Loucy (cell line): ENCODE data around the gene UPF1.

ENCODE experiments used
- H2AFZ ChIP-seq: fragments of 200-600 bp; sonication (generic); 2 replicates; pipeline ENCODE4 v1.6.0; 2016; ENCODE audit warnings: antibody characterized with exemption, mild to moderate bottlenecking, low read length, moderate library complexity
- H3F3A ChIP-seq: fragments of 200-600 bp; 2 replicates; pipeline ENCODE4 v1.6.0; 2016; ENCODE audit warnings: antibody characterized with exemption, low read depth, mild to moderate bottlenecking
- H3K27me3 ChIP-seq: fragments of 200-600 bp; sonication (generic); 2 replicates; pipeline ENCODE4 v1.6.1; 2014; ENCODE audit warnings: low read length, mild to moderate bottlenecking; ENCODE audit not compliant: insufficient read depth, poor library complexity, severe bottlenecking
- H3K36me3 ChIP-seq: fragments of 200-600 bp; sonication (generic); 2 replicates; pipeline ENCODE4 v1.6.1; 2016; ENCODE audit warnings: low read length; ENCODE audit not compliant: insufficient read depth
- H3K4me1 ChIP-seq: fragments of 200-600 bp; sonication (generic); 2 replicates; pipeline ENCODE4 v1.5.1; 2014; ENCODE audit warnings: low read length, mild to moderate bottlenecking; ENCODE audit not compliant: insufficient read depth, poor library complexity, severe bottlenecking
- H3K4me2 ChIP-seq: fragments of 200-600 bp; sonication (generic); 2 replicates; pipeline ENCODE4 v1.6.0; 2014; ENCODE audit warnings: antibody characterized with exemption, low read length, low read depth, mild to moderate bottlenecking; ENCODE audit not compliant: poor library complexity, severe bottlenecking
- H3K4me3 ChIP-seq: fragments of 200-600 bp; sonication (generic); 2 replicates; pipeline ENCODE4 v1.5.1; 2014; ENCODE audit warnings: low read length, mild to moderate bottlenecking, mixed read lengths; ENCODE audit not compliant: poor library complexity, severe bottlenecking
- H3K79me2 ChIP-seq: fragments of 200-600 bp; sonication (generic); 2 replicates; pipeline ENCODE4 v1.6.1; 2014; ENCODE audit warnings: low read length; ENCODE audit not compliant: insufficient read depth
- H3K9ac ChIP-seq: fragments of 200-600 bp; sonication (generic); 2 replicates; pipeline ENCODE4 v1.6.0; 2014; ENCODE audit warnings: mild to moderate bottlenecking, low read depth, low read length, moderate library complexity; ENCODE audit not compliant: poor library complexity, severe bottlenecking
- H3K9me2 ChIP-seq: fragments of 200-600 bp; sonication (generic); replicated peaks from 2 replicates; pipeline ENCODE4 v1.6.1; 2016; ENCODE audit warnings: low read depth, low read length, mixed read lengths
- H3K9me3 ChIP-seq: fragments of 200-600 bp; sonication (generic); 2 replicates; pipeline ENCODE4 v1.6.1; 2014; ENCODE audit warnings: mild to moderate bottlenecking, antibody characterized with exemption, low read length, low read depth; ENCODE audit not compliant: insufficient read depth
- H4K20me1 ChIP-seq: fragments of 200-600 bp; sonication (generic); 2 replicates; pipeline ENCODE4 v1.6.0; 2014; ENCODE audit warnings: antibody characterized with exemption, low read length, mild to moderate bottlenecking; ENCODE audit not compliant: insufficient read depth, poor library complexity, severe bottlenecking
- EZH2phosphoT487 ChIP-seq: fragments of 200-600 bp; IDR thresholded peaks from 2 replicates; pipeline ENCODE4 v1.6.1; 2018; ENCODE audit warnings: antibody characterized with exemption, mild to moderate bottlenecking, moderate library complexity, borderline replicate concordance
- TF ChIP-seq, protein P1 (sequence below): fragments of 200-600 bp; sonication (generic); conservative IDR thresholded peaks from 2 replicates; pipeline ENCODE4 v1.5.1; 2014; ENCODE audit warnings: mild to moderate bottlenecking, antibody characterized with exemption, low read length

Gene UPF1

GRCh38 chr19:18800079-18800478 lies 31.7 kb upstream of the UPF1 start:
- no peaks in the 10 kb centered on the region for H3K36me3 ChIP-seq
- no peaks in the 10 kb centered on the region for H3K4me1 ChIP-seq
- no peak overlapping the region for H3K4me2 ChIP-seq
- H3K27me3 ChIP-seq: no peaks in the 10 kb centered on the region
- H3K4me3 ChIP-seq: no peak overlapping the region
- H3K9me2 ChIP-seq: no peaks in the 10 kb centered on the region
- H3K79me2 ChIP-seq: no peaks in the 10 kb centered on the region
- H2AFZ ChIP-seq: no peak overlapping the region
- TF ChIP-seq, protein P1, sequence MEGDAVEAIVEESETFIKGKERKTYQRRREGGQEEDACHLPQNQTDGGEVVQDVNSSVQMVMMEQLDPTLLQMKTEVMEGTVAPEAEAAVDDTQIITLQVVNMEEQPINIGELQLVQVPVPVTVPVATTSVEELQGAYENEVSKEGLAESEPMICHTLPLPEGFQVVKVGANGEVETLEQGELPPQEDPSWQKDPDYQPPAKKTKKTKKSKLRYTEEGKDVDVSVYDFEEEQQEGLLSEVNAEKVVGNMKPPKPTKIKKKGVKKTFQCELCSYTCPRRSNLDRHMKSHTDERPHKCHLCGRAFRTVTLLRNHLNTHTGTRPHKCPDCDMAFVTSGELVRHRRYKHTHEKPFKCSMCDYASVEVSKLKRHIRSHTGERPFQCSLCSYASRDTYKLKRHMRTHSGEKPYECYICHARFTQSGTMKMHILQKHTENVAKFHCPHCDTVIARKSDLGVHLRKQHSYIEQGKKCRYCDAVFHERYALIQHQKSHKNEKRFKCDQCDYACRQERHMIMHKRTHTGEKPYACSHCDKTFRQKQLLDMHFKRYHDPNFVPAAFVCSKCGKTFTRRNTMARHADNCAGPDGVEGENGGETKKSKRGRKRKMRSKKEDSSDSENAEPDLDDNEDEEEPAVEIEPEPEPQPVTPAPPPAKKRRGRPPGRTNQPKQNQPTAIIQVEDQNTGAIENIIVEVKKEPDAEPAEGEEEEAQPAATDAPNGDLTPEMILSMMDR: no peak
- TF ChIP-seq EZH2phosphoT487: no peak
- H3K9ac ChIP-seq: no peak overlapping the region
- no peaks in the 10 kb centered on the region for H4K20me1 ChIP-seq
- no peaks in the 10 kb centered on the region for H3F3A ChIP-seq
- no peaks in the 10 kb centered on the region for H3K9me3 ChIP-seq

DNA sequence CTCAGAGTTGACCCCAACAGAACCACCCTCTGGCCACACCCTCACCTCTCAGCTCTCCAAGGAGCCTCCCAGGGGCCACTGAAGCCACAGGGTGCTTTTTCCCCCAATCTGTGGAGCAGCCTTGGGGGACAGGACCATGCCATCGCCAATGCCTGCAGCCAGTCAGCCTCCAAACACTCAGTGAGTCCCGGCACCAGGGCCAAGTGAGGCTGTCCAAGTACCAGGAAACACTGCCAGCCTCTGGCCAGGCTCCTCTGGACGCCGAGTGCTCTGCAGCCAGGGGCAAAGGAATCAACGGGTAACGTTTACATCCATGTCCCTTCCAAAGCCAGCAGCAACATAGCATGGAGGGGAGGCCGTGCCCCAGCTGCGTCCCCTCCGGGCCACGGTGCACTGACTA lies 31.1 kb upstream of the UPF1 start:
- no peaks in the 10 kb centered on the region for H4K20me1 ChIP-seq
- no peak overlapping the region for H3K4me3 ChIP-seq
- H3K4me1 ChIP-seq: no peaks in the 10 kb centered on the region
- H3K4me2 ChIP-seq: no peak overlapping the region
- TF ChIP-seq, protein P1: no peak
- TF ChIP-seq EZH2phosphoT487: no peak
- H3K36me3 ChIP-seq: no peaks in the 10 kb centered on the region
- no peaks in the 10 kb centered on the region for H3K79me2 ChIP-seq
- no peaks in the 10 kb centered on the region for H3K9me3 ChIP-seq
- H3K27me3 ChIP-seq: no peaks in the 10 kb centered on the region
- no peak overlapping the region for H2AFZ ChIP-seq
- no peaks in the 10 kb centered on the region for H3K9me2 ChIP-seq
- no peak overlapping the region for H3K9ac ChIP-seq
- no peaks in the 10 kb centered on the region for H3F3A ChIP-seq

DNA sequence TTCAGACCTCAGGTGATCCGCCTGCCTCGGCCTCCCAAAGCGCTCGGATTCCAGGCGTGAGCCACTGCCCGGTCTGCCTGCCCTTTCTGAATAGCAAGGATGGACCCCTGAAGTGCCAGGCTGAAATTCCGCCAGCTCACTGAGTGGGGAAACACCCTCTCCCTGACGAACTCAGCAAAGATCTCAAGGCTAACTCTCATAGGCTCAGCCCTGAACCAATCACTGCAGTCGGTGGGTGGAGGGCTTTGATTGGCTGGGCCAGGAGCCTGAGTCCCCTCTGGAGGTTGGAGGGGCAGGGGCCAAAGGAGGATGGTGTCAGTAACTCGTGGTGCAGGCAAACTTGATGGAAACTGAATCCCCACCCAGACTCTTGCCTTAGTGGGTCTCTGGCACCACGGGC lies 29.4 kb upstream of the UPF1 start:
- H3K27me3 ChIP-seq: no peaks in the 10 kb centered on the region
- H3K4me1 ChIP-seq: no peaks in the 10 kb centered on the region
- no peaks in the 10 kb centered on the region for H3K36me3 ChIP-seq
- no peaks in the 10 kb centered on the region for H3K9me2 ChIP-seq
- TF ChIP-seq EZH2phosphoT487: no peak
- TF ChIP-seq, protein P1: no peak
- no peaks in the 10 kb centered on the region for H4K20me1 ChIP-seq
- no peaks in the 10 kb centered on the region for H3K79me2 ChIP-seq
- no peak overlapping the region for H3K4me2 ChIP-seq
- no peak overlapping the region for H3K4me3 ChIP-seq
- H3K9me3 ChIP-seq: no peaks in the 10 kb centered on the region
- H3F3A ChIP-seq: no peaks in the 10 kb centered on the region
- H3K9ac ChIP-seq: no peak overlapping the region
- H2AFZ ChIP-seq: no peak overlapping the region
